GM23338 (cell line): ENCODE data around the gene GHR. TPM values are rescaled to one million over a fixed set of nuclear protein-coding genes. Genes with fewer than 3 reads are reported as not detected.

Experiments used
- ATAC-seq: fragments of 200-7000 bp; cut with Tn5 transposase; 3 replicates; pipeline ENCODE4 v1.9.1; 2020
- DNase-seq: peaks from one replicate; pipeline ENCODE4 v3.0.0-alpha.2; 2015; ENCODE audit warnings: low spot score
- H2AFZ ChIP-seq: fragments of 200-600 bp; sonication (generic); 2 replicates; pipeline ENCODE4 v1.8.0; 2016; ENCODE audit warnings: antibody characterized with exemption, mild to moderate bottlenecking, moderate library complexity
- H3F3A ChIP-seq: fragments of 200-600 bp; sonication (generic); replicated peaks from 2 replicates; pipeline ENCODE4 v1.8.0; 2017; ENCODE audit warnings: antibody characterized with exemption, mixed run types, low read depth
- H3K27ac ChIP-seq: fragments of 200-600 bp; sonication (generic); 2 replicates; pipeline ENCODE4 v1.6.1; 2016; ENCODE audit warnings: low read depth
- H3K27me3 ChIP-seq: fragments of 200-600 bp; sonication (generic); 2 replicates; pipeline ENCODE4 v1.8.0; 2016; ENCODE audit warnings: mild to moderate bottlenecking, mixed run types, moderate library complexity; ENCODE audit not compliant: insufficient read depth
- H3K36me3 ChIP-seq: fragments of 200-600 bp; sonication (generic); 2 replicates; pipeline ENCODE4 v1.8.0; 2016; ENCODE audit warnings: mild to moderate bottlenecking; ENCODE audit not compliant: insufficient read depth
- H3K4me1 ChIP-seq: fragments of 200-600 bp; sonication (generic); 2 replicates; pipeline ENCODE4 v1.8.0; 2016; ENCODE audit warnings: mild to moderate bottlenecking, moderate library complexity; ENCODE audit not compliant: insufficient read depth
- H3K4me2 ChIP-seq: fragments of 200-600 bp; sonication (generic); 2 replicates; pipeline ENCODE4 v1.7.1; 2017; ENCODE audit warnings: mixed run types
- H3K4me3 ChIP-seq: fragments of 200-600 bp; sonication (generic); 2 replicates; pipeline ENCODE4 v1.6.1; 2016; ENCODE audit warnings: mixed run types
- H3K79me2 ChIP-seq: fragments of 200-600 bp; sonication (generic); replicated peaks from 2 replicates; pipeline ENCODE4 v1.8.0; 2017; ENCODE audit warnings: mild to moderate bottlenecking; ENCODE audit not compliant: insufficient read depth
- H3K9me2 ChIP-seq: fragments of 200-600 bp; sonication (generic); 2 replicates; pipeline ENCODE4 v1.8.0; 2017; ENCODE audit not compliant: insufficient read depth
- H4K20me1 ChIP-seq: fragments of 200-600 bp; sonication (generic); replicated peaks from 2 replicates; pipeline ENCODE4 v1.8.0; 2017; ENCODE audit warnings: mild to moderate bottlenecking; ENCODE audit not compliant: insufficient read depth
- H3K27ac Mint-ChIP-seq: 2 replicates; pipeline ENCODE4 v1.8.0; 2020; ENCODE audit warnings: inconsistent platforms, mild to moderate bottlenecking, moderate library complexity, mixed read lengths
- H3K27me3 Mint-ChIP-seq: 3 replicates; pipeline ENCODE4 v1.8.0; 2022; ENCODE audit warnings: low read depth, mild to moderate bottlenecking, moderate library complexity, mixed read lengths, inconsistent platforms; ENCODE audit not compliant: insufficient read depth, poor library complexity
- H3K36me3 Mint-ChIP-seq: 3 replicates; pipeline ENCODE4 v1.8.0; 2021; ENCODE audit warnings: low read depth, mild to moderate bottlenecking, inconsistent platforms, moderate library complexity, mixed read lengths
- H3K4me1 Mint-ChIP-seq: 3 replicates; pipeline ENCODE4 v1.8.0; 2020; ENCODE audit warnings: mild to moderate bottlenecking, inconsistent platforms, mixed read lengths
- H3K4me3 Mint-ChIP-seq: 3 replicates; pipeline ENCODE4 v1.8.0; 2021; ENCODE audit warnings: moderate library complexity, mild to moderate bottlenecking, inconsistent platforms, mixed read lengths
- H3K9me3 Mint-ChIP-seq: 3 replicates; pipeline ENCODE4 v1.8.0; 2020; ENCODE audit warnings: moderate library complexity, mild to moderate bottlenecking, inconsistent platforms, mixed read lengths
- CREB1 ChIP-seq: fragments of 250-450 bp; sonication (Bioruptor Pico); IDR thresholded peaks from 2 replicates; pipeline ENCODE4 v1.5.0; 2020; ENCODE audit warnings: low read depth, mild to moderate bottlenecking, moderate library complexity
- EZH2 ChIP-seq: fragments of 200-600 bp; sonication (generic); IDR thresholded peaks from one replicate; pipeline ENCODE4 v1.8.0; 2017; ENCODE audit warnings: antibody characterized with exemption, mild to moderate bottlenecking, low read depth; ENCODE audit not compliant: unreplicated experiment
- EZH2phosphoT487 ChIP-seq: fragments of 200-600 bp; sonication (generic); IDR thresholded peaks from one replicate; pipeline ENCODE4 v1.8.1; 2018; ENCODE audit warnings: antibody characterized with exemption; ENCODE audit not compliant: unreplicated experiment
- JUNB ChIP-seq: IDR thresholded peaks from one replicate; pipeline ENCODE4 v1.6.1; 2016; ENCODE audit warnings: antibody characterized with exemption; ENCODE audit not compliant: unreplicated experiment
- NANOG ChIP-seq: IDR thresholded peaks from 2 replicates; pipeline ENCODE4 v1.6.1; 2016; ENCODE audit warnings: antibody characterized with exemption, borderline replicate concordance
- POLR2AphosphoS5 ChIP-seq: IDR thresholded peaks from 2 replicates; pipeline ENCODE4 v1.6.1; 2016; ENCODE audit warnings: antibody characterized with exemption, low read depth
- STAT1 ChIP-seq: IDR thresholded peaks from one replicate; pipeline ENCODE4 v1.6.1; 2016; ENCODE audit warnings: antibody characterized with exemption; ENCODE audit not compliant: unreplicated experiment
- ZNF114 ChIP-seq: fragments of 250-450 bp; sonication (Bioruptor Pico); IDR thresholded peaks from 2 replicates; pipeline ENCODE4 v1.5.0; 2020; ENCODE audit warnings: mild to moderate bottlenecking, moderate library complexity
- ZNF331 ChIP-seq: fragments of 250-450 bp; sonication (Bioruptor Pico); IDR thresholded peaks from 2 replicates; pipeline ENCODE4 v1.5.0; 2020; ENCODE audit warnings: low read depth, mild to moderate bottlenecking, moderate library complexity
- polyA plus RNA-seq: library from polyadenylated mRNA; unstranded; fragments of >200 nt; fragmentation: Nextera tagmentation; extraction: Ambion mirVana; gene quantifications from 2 replicates; pipeline ENCODE4 v1.2.1, GENCODE V29; 2016
- total RNA-seq: library from RNA; depleted of rRNA; stranded (reverse); fragments of >200 nt; shearing (Covaris generic); gene quantifications from 2 replicates; pipeline ENCODE4 v1.2.3, GENCODE V29; 2014
- TF ChIP-seq, protein P1 (sequence below): fragments of 250-450 bp; sonication (Bioruptor Pico); IDR thresholded peaks from 2 replicates; pipeline ENCODE4 v1.5.0; 2020; ENCODE audit warnings: mild to moderate bottlenecking, moderate library complexity
- TF ChIP-seq, protein P2 (sequence below): IDR thresholded peaks from one replicate; pipeline ENCODE4 v1.6.1; 2018; ENCODE audit warnings: antibody characterized with exemption; ENCODE audit not compliant: unreplicated experiment
- TF ChIP-seq, protein P3 (sequence below): IDR thresholded peaks from 2 replicates; pipeline ENCODE4 v1.6.1; 2016; ENCODE audit warnings: antibody characterized with exemption

The GHR gene
- total and polyA plus RNA-seq, 2 experiments from 2014 or later = 0.21 to 1.9 TPM

DNA sequence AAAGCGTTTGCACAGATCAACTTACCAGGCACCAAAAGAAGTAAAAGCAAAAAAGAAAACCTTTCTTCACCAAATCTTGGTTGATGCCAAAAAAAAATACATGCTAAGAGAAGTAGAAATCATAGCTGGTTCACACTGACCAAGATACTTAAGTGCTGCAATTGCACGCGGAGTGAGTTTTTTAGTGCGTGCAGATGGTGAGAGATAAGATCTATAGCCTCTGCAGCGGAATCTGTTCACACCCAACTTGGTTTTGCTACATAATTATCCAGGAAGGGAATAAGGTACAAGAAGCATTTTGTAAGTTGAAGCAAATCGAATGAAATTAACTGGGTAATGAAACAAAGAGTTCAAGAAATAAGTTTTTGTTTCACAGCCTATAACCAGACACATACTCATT lies 297.0 kb downstream of the GHR start:
- H3K4me3 Mint-ChIP-seq = no peak overlapping the region
- Histone ChIP-seq H3K4me2 (no peak overlapping the region), H3K9me2 (no peaks in the 10 kb centered on the region), H3K4me1 (no peaks in the 10 kb centered on the region), H2AFZ (no peak overlapping the region), H4K20me1 (no peaks in the 10 kb centered on the region), H3K4me3 (no peak overlapping the region), H3K27me3 (no peaks in the 10 kb centered on the region), H3K36me3 (no peaks in the 10 kb centered on the region), H3K27ac (no peak overlapping the region), H3K79me2 (no peaks in the 10 kb centered on the region), H3F3A (no peaks in the 10 kb centered on the region)
- H3K27ac Mint-ChIP-seq = no peak overlapping the region
- H3K27me3 Mint-ChIP-seq = no peaks in the 10 kb centered on the region
- H3K9me3 Mint-ChIP-seq = peaks cover 3% of the 10 kb centered on the region; the same call in 1 of the 3 replicates
- no peak for ATAC-seq
- no peaks in the 10 kb centered on the region for H3K4me1 Mint-ChIP-seq
- no peak for TF ChIP-seq ZNF331 (CRISPR knock-in tag)
- no peak for TF ChIP-seq NANOG
- TF ChIP-seq JUNB = no peak
- no peaks in the 10 kb centered on the region for H3K36me3 Mint-ChIP-seq
- DNase-seq = no peak

DNA sequence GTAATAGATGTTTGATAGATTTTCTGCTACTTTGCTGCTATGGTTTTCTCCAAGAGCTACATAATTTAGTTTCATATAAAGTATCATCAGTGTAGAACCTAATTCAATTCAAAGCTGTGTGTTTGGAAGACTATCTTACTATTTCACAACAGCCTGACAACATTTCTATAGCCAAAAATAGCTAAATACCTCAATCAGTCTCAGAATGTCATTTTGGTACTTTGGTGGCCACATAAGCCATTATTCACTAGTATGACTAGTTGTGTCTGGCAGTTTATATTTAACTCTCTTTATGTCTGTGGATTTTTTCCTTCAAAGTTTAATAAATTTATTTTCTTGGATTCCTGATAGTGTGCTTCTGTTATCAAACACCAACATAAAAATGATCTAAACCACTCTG lies 298.2 kb downstream of the GHR start:
- H3K4me2 ChIP-seq = no peak overlapping the region
- ATAC-seq (no peak), DNase-seq (no peak)
- no peaks in the 10 kb centered on the region for H3K27me3 ChIP-seq
- no peak overlapping the region for H3K27ac Mint-ChIP-seq
- H3K27ac ChIP-seq = no peak overlapping the region
- no peak overlapping the region for H2AFZ ChIP-seq
- peaks cover 2% of the 10 kb centered on the region for H3K27me3 Mint-ChIP-seq
- H3K4me1 Mint-ChIP-seq = no peaks in the 10 kb centered on the region
- no peaks in the 10 kb centered on the region for H3F3A ChIP-seq
- H3K36me3 ChIP-seq = no peaks in the 10 kb centered on the region
- no peaks in the 10 kb centered on the region for H4K20me1 ChIP-seq
- H3K36me3 Mint-ChIP-seq = no peaks in the 10 kb centered on the region
- no peak overlapping the region for H3K4me3 Mint-ChIP-seq
- H3K79me2 ChIP-seq = no peaks in the 10 kb centered on the region
- no peaks in the 10 kb centered on the region for H3K9me2 ChIP-seq
- TF ChIP-seq EZH2phosphoT487 (no peak), CREB1 (CRISPR knock-in tag) (no peak), STAT1 (no peak), ZNF114 (CRISPR knock-in tag) (no peak), POLR2AphosphoS5 (no peak), EZH2 (no peak), NANOG (no peak)
- TF ChIP-seq, protein P1, sequence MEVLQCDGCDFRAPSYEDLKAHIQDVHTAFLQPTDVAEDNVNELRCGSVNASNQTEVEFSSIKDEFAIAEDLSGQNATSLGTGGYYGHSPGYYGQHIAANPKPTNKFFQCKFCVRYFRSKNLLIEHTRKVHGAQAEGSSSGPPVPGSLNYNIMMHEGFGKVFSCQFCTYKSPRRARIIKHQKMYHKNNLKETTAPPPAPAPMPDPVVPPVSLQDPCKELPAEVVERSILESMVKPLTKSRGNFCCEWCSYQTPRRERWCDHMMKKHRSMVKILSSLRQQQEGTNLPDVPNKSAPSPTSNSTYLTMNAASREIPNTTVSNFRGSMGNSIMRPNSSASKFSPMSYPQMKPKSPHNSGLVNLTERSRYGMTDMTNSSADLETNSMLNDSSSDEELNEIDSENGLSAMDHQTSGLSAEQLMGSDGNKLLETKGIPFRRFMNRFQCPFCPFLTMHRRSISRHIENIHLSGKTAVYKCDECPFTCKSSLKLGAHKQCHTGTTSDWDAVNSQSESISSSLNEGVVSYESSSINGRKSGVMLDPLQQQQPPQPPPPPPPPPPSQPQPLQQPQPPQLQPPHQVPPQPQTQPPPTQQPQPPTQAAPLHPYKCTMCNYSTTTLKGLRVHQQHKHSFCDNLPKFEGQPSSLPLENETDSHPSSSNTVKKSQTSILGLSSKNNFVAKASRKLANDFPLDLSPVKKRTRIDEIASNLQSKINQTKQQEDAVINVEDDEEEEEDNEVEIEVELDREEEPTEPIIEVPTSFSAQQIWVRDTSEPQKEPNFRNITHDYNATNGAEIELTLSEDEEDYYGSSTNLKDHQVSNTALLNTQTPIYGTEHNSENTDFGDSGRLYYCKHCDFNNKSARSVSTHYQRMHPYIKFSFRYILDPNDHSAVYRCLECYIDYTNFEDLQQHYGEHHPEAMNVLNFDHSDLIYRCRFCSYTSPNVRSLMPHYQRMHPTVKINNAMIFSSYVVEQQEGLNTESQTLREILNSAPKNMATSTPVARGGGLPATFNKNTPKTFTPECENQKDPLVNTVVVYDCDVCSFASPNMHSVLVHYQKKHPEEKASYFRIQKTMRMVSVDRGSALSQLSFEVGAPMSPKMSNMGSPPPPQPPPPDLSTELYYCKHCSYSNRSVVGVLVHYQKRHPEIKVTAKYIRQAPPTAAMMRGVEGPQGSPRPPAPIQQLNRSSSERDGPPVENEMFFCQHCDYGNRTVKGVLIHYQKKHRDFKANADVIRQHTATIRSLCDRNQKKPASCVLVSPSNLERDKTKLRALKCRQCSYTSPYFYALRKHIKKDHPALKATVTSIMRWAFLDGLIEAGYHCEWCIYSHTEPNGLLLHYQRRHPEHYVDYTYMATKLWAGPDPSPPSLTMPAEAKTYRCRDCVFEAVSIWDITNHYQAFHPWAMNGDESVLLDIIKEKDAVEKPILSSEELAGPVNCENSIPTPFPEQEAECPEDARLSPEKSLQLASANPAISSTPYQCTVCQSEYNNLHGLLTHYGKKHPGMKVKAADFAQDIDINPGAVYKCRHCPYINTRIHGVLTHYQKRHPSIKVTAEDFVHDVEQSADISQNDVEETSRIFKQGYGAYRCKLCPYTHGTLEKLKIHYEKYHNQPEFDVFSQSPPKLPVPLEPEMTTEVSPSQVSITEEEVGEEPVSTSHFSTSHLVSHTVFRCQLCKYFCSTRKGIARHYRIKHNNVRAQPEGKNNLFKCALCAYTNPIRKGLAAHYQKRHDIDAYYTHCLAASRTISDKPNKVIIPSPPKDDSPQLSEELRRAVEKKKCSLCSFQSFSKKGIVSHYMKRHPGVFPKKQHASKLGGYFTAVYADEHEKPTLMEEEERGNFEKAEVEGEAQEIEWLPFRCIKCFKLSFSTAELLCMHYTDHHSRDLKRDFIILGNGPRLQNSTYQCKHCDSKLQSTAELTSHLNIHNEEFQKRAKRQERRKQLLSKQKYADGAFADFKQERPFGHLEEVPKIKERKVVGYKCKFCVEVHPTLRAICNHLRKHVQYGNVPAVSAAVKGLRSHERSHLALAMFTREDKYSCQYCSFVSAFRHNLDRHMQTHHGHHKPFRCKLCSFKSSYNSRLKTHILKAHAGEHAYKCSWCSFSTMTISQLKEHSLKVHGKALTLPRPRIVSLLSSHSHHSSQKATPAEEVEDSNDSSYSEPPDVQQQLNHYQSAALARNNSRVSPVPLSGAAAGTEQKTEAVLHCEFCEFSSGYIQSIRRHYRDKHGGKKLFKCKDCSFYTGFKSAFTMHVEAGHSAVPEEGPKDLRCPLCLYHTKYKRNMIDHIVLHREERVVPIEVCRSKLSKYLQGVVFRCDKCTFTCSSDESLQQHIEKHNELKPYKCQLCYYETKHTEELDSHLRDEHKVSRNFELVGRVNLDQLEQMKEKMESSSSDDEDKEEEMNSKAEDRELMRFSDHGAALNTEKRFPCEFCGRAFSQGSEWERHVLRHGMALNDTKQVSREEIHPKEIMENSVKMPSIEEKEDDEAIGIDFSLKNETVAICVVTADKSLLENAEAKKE = no peak
- TF ChIP-seq, protein P2, sequence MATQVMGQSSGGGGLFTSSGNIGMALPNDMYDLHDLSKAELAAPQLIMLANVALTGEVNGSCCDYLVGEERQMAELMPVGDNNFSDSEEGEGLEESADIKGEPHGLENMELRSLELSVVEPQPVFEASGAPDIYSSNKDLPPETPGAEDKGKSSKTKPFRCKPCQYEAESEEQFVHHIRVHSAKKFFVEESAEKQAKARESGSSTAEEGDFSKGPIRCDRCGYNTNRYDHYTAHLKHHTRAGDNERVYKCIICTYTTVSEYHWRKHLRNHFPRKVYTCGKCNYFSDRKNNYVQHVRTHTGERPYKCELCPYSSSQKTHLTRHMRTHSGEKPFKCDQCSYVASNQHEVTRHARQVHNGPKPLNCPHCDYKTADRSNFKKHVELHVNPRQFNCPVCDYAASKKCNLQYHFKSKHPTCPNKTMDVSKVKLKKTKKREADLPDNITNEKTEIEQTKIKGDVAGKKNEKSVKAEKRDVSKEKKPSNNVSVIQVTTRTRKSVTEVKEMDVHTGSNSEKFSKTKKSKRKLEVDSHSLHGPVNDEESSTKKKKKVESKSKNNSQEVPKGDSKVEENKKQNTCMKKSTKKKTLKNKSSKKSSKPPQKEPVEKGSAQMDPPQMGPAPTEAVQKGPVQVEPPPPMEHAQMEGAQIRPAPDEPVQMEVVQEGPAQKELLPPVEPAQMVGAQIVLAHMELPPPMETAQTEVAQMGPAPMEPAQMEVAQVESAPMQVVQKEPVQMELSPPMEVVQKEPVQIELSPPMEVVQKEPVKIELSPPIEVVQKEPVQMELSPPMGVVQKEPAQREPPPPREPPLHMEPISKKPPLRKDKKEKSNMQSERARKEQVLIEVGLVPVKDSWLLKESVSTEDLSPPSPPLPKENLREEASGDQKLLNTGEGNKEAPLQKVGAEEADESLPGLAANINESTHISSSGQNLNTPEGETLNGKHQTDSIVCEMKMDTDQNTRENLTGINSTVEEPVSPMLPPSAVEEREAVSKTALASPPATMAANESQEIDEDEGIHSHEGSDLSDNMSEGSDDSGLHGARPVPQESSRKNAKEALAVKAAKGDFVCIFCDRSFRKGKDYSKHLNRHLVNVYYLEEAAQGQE = no peak
- TF ChIP-seq, protein P3, sequence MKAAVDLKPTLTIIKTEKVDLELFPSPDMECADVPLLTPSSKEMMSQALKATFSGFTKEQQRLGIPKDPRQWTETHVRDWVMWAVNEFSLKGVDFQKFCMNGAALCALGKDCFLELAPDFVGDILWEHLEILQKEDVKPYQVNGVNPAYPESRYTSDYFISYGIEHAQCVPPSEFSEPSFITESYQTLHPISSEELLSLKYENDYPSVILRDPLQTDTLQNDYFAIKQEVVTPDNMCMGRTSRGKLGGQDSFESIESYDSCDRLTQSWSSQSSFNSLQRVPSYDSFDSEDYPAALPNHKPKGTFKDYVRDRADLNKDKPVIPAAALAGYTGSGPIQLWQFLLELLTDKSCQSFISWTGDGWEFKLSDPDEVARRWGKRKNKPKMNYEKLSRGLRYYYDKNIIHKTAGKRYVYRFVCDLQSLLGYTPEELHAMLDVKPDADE = no peak
- H3K4me1 ChIP-seq = no peaks in the 10 kb centered on the region
- H3K9me3 Mint-ChIP-seq = peaks cover 3% of the 10 kb centered on the region; the same call in 1 of the 3 replicates
- H3K4me3 ChIP-seq = no peak overlapping the region
